ENCODE results near the gene NSD1.

The NSD1 gene

GRCh38 chr5:177099422-177100093 lies 34.0 kb upstream of the NSD1 start:
- Histone ChIP-seq H3K9me3 (ENCODE audit: low read length) (no peaks in the 10 kb centered on the region), H3K36me3 (ENCODE audit: insufficient read depth, low read length) (no peaks in the 10 kb centered on the region), H3K4me1 (ENCODE audit: insufficient read depth, low read length) (no peaks in the 10 kb centered on the region), H3K27ac (ENCODE audit: low read depth, low read length) (no peak overlapping the region), H3K27me3 (ENCODE audit: control insufficient read depth in 1 of 2, insufficient read depth in 2 of 2, low read length in 2 of 2) (no peaks in the 10 kb centered on the region), H3K9ac (ENCODE audit: low read length) (no peak overlapping the region), H3K4me3 (ENCODE audit: low read depth in 1 of 2, low read length in 2 of 2) (no peak overlapping the region)

DNA sequence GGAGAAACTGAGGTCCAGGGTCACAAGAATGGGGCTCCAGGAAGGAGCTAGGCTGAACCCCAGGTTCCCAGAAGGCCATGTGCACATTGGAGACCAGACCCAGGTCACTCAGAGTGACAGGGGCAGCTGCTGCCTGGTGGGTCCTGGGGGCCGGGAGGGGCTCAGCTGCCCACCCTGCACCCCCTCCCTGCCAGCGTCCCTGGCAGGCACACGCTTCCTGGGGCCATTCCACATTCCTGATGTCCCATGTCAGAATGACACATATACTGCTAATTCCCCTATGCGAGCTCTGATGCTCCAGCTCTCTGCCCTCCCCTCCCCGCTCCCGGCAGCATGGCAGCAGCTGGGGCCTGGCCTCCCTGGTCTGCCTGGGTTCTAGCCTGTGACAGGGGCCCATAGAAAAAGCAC lies 32.9 kb upstream of the NSD1 start:
- H3K27me3 ChIP-seq (ENCODE audit: control insufficient read depth in 1 of 2, insufficient read depth in 2 of 2, low read length in 2 of 2), result no peaks in the 10 kb centered on the region
- H3K36me3 ChIP-seq (ENCODE audit: insufficient read depth, low read length), result no peaks in the 10 kb centered on the region
- no peak overlapping the region for H3K9ac ChIP-seq (ENCODE audit: low read length)
- no peak overlapping the region for H3K4me3 ChIP-seq (ENCODE audit: low read depth in 1 of 2, low read length in 2 of 2)
- H3K9me3 ChIP-seq (ENCODE audit: low read length), result no peaks in the 10 kb centered on the region
- H3K4me1 ChIP-seq (ENCODE audit: insufficient read depth, low read length), result no peaks in the 10 kb centered on the region
- H3K27ac ChIP-seq (ENCODE audit: low read depth, low read length), result no peak overlapping the region

DNA sequence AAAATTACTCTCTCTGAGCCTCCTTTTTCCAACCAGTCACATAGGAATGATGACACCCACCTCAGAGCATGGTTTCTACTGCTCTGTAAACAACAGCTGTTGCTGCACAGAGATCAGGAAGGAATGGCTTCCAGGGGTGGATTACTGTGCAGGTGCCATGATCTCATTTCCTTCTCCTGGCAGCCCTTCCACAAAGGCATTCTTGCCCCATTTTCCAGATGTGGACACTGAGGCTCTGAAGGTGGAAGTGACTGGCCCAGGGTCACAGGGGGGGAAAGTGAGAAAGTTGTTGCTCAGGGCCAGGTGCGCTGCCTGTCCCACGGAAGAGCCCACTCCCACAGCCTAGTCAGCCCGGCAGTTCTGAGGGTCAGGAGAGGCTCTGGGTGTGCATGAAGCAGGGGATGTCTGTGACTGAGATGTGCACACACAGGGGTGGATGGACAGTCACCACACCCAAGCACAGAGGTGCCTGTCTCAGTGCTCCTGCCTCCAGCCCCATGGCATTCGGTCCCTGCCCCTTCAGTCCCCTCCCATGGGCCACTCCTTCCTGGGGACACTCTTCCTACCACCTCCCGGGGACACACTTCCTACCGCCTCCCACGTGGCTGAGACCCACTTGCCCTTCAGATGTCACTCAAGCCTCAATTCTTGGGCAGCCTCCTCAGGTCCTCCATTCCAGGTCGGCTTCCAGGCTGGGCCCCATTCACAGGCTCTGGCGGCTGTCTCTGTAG lies 29.9 kb upstream of the NSD1 start:
- Histone ChIP-seq H3K27me3 (ENCODE audit: control insufficient read depth in 1 of 2, insufficient read depth in 2 of 2, low read length in 2 of 2) (no peaks in the 10 kb centered on the region), H3K9ac (ENCODE audit: low read length) (no peak overlapping the region)

GRCh38 chr5:177105691-177106476 lies 27.7 kb upstream of the NSD1 start:
- Histone ChIP-seq H3K36me3 (ENCODE audit: insufficient read depth, low read length) (no peaks in the 10 kb centered on the region), H3K27ac (ENCODE audit: low read depth, low read length) (no peak overlapping the region), H3K4me3 (ENCODE audit: low read depth in 1 of 2, low read length in 2 of 2) (no peak overlapping the region), H3K4me1 (ENCODE audit: insufficient read depth, low read length) (no peaks in the 10 kb centered on the region), H3K27me3 (ENCODE audit: control insufficient read depth in 1 of 2, insufficient read depth in 2 of 2, low read length in 2 of 2) (no peaks in the 10 kb centered on the region), H3K9me3 (ENCODE audit: low read length) (no peaks in the 10 kb centered on the region), H3K9ac (ENCODE audit: low read length) (no peak overlapping the region)

More for the DNA sequence above, 29.9 kb upstream of the NSD1 start:
- no peak overlapping the region for H3K27ac ChIP-seq (ENCODE audit: low read depth, low read length)
- no peak overlapping the region for H3K4me3 ChIP-seq (ENCODE audit: low read depth in 1 of 2, low read length in 2 of 2)
- no peaks in the 10 kb centered on the region for H3K9me3 ChIP-seq (ENCODE audit: low read length)
- H3K4me1 ChIP-seq (ENCODE audit: insufficient read depth, low read length), result no peaks in the 10 kb centered on the region
- H3K36me3 ChIP-seq (ENCODE audit: insufficient read depth, low read length), result no peaks in the 10 kb centered on the region

DNA sequence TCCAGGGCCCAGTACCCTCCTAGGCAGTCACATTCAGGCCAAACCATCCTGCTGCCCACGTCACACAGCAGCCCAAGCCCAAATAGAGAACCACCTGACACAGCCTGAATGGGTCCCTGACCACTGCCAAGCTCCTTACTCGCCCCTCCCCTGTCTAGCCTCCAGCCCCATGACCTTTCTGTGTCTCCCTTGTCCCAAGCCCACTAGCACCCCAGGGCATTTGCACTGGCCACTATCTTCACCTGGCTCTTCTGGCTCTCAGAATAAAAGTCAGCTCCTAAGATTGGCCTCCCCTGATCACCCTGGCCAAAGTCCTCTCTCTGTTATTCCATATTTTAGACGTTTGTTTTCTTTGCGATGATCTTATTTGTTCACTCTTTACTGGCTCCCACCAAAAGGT lies 26.4 kb upstream of the NSD1 start:
- H3K27me3 ChIP-seq (ENCODE audit: control insufficient read depth in 1 of 2, insufficient read depth in 2 of 2, low read length in 2 of 2), result no peaks in the 10 kb centered on the region
- no peaks in the 10 kb centered on the region for H3K9me3 ChIP-seq (ENCODE audit: low read length)
- H3K9ac ChIP-seq (ENCODE audit: low read length), result no peak overlapping the region
- H3K36me3 ChIP-seq (ENCODE audit: insufficient read depth, low read length), result no peaks in the 10 kb centered on the region
- no peak overlapping the region for H3K4me3 ChIP-seq (ENCODE audit: low read depth in 1 of 2, low read length in 2 of 2)
- no peak overlapping the region for H3K27ac ChIP-seq (ENCODE audit: low read depth, low read length)
- H3K4me1 ChIP-seq (ENCODE audit: insufficient read depth, low read length), result peaks cover 6% of the 10 kb centered on the region

- Histone ChIP-seq H3K27ac (ENCODE audit: low read depth, low read length) (no peak overlapping the region), H3K27me3 (ENCODE audit: control insufficient read depth in 1 of 2, insufficient read depth in 2 of 2, low read length in 2 of 2) (no peaks in the 10 kb centered on the region), H3K36me3 (ENCODE audit: insufficient read depth, low read length) (no peaks in the 10 kb centered on the region), H3K9ac (ENCODE audit: low read length) (no peak overlapping the region), H3K4me1 (ENCODE audit: insufficient read depth, low read length) (peaks cover 13% of the 10 kb centered on the region), H3K4me3 (ENCODE audit: low read depth in 1 of 2, low read length in 2 of 2) (no peak overlapping the region), H3K9me3 (ENCODE audit: low read length) (no peaks in the 10 kb centered on the region)
Measured at GRCh38 chr5:177109810-177110209, 23.8 kb upstream of the NSD1 start.

DNA sequence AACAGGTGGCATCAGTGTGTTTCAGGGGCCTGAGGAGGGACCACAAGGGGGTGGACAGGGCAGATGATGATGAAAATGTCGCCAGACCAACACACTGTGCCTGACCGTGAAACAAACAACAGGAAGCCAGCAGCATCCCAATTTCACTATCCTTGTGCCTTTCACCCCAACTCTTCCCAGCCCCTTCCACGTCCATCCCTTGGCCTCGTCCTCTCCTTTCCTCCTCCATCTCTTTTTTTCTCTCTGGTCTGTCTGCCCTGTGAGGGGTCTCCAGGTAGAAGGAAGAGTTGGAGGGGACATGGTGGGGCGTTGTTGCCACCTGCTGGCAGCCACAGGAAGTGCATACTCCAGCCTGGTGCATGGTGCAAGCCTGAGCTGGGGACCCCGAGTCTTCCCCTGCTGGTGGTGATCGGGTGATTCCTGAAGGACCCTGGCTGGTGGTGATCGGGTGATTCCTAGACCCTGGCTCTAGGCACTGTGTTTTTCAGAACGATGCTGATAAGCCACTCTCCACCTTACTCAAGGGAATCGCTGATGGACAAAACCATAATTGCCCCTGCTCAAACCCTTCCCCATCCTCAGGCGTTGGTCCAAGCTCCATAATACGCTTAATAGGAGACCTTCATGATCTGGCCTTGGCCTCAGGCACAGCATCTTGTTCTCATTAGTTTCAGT lies 21.7 kb upstream of the NSD1 start:
- Histone ChIP-seq H3K4me3 (ENCODE audit: low read depth in 1 of 2, low read length in 2 of 2) (no peak overlapping the region), H3K9ac (ENCODE audit: low read length) (no peak overlapping the region), H3K27ac (ENCODE audit: low read depth, low read length) (no peak overlapping the region), H3K36me3 (ENCODE audit: insufficient read depth, low read length) (no peaks in the 10 kb centered on the region), H3K27me3 (ENCODE audit: control insufficient read depth in 1 of 2, insufficient read depth in 2 of 2, low read length in 2 of 2) (no peaks in the 10 kb centered on the region), H3K9me3 (ENCODE audit: low read length) (no peaks in the 10 kb centered on the region), H3K4me1 (ENCODE audit: insufficient read depth, low read length) (peaks cover 19% of the 10 kb centered on the region)

DNA sequence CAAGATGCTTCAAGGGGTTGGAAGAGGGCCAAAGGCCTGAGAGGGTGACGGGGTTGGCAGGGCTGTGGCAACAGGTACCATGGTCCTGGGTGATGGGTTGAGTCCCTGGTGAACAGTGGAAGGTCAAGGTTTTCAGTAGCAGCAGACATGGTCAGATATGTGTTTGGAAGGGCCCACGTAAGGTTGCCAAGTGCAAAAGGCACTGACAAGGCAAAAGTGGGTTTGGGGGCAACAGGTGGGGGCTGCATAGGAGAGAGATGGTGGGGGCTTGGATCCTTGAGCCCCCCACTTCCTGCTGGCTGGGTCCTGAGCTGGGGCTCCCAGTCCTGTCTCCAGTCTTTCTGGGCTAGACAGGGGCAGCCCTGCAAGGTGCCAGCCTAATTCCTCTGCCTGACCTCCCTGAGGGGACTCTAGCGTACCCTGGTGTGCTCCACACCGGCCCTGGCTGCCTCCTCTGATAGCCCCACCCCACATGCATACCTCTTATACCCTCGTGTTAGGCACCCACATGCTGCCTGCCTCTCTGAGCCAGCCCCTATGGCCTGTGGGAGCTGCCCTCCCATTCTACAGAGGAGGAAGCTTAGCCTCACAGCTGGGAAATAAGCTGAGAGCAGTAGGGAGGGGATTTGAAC lies 20.9 kb upstream of the NSD1 start:
- Histone ChIP-seq H3K4me3 (ENCODE audit: low read depth in 1 of 2, low read length in 2 of 2) (no peak overlapping the region), H3K9ac (ENCODE audit: low read length) (no peak overlapping the region)

DNA sequence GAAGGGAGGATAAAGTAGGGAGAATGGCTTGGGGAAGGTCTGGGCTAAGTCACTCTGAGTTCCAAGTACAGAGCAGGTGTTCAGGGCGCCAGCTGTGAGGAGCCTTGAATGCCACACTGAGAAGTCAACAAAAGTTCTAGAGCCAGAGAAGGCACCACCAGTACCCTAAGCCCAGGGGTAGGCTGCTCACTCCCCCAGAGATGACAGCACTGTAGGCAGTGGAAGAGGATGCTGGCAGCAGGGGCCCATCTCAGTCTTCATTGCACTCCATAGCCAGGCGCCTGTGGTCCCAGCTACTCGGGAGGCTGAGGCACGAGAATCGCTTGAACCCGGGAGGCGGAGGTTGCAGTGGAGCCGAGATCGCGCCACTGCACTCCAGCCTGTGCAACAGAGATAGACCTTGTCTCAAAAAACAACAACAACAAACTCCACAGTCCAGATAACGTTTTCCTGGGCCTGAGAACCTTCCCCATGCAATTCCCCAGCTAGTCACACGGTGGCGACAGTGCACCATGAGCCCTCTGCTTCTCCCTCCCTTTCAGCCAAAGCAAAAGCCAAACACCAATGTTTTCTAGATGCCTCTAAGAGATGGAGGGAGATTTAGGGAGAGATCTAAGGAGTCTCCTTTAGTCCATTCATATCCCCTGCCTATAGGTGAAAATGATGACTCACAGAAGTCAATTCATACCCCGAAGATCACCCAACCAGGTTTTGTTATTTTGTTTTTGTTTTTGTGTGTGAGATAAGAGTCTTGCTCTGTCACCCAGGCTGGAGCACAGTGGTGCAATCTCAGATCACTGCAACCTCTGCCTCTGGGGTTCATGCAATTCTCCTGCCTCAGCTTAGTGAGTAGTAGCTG lies 19.8 kb upstream of the NSD1 start:
- Histone ChIP-seq H3K36me3 (ENCODE audit: insufficient read depth, low read length) (no peaks in the 10 kb centered on the region), H3K9me3 (ENCODE audit: low read length) (no peaks in the 10 kb centered on the region), H3K27ac (ENCODE audit: low read depth, low read length) (no peak overlapping the region), H3K27me3 (ENCODE audit: control insufficient read depth in 1 of 2, insufficient read depth in 2 of 2, low read length in 2 of 2) (no peaks in the 10 kb centered on the region), H3K9ac (ENCODE audit: low read length) (no peak overlapping the region), H3K4me1 (ENCODE audit: insufficient read depth, low read length) (peaks cover 19% of the 10 kb centered on the region), H3K4me3 (ENCODE audit: low read depth in 1 of 2, low read length in 2 of 2) (no peak overlapping the region)

More for the DNA sequence above, 20.9 kb upstream of the NSD1 start:
- H3K27me3 ChIP-seq (ENCODE audit: control insufficient read depth in 1 of 2, insufficient read depth in 2 of 2, low read length in 2 of 2), result no peaks in the 10 kb centered on the region
- peaks cover 19% of the 10 kb centered on the region for H3K4me1 ChIP-seq (ENCODE audit: insufficient read depth, low read length)
- H3K9me3 ChIP-seq (ENCODE audit: low read length), result no peaks in the 10 kb centered on the region
- H3K27ac ChIP-seq (ENCODE audit: low read depth, low read length), result no peak overlapping the region
- H3K36me3 ChIP-seq (ENCODE audit: insufficient read depth, low read length), result no peaks in the 10 kb centered on the region

DNA sequence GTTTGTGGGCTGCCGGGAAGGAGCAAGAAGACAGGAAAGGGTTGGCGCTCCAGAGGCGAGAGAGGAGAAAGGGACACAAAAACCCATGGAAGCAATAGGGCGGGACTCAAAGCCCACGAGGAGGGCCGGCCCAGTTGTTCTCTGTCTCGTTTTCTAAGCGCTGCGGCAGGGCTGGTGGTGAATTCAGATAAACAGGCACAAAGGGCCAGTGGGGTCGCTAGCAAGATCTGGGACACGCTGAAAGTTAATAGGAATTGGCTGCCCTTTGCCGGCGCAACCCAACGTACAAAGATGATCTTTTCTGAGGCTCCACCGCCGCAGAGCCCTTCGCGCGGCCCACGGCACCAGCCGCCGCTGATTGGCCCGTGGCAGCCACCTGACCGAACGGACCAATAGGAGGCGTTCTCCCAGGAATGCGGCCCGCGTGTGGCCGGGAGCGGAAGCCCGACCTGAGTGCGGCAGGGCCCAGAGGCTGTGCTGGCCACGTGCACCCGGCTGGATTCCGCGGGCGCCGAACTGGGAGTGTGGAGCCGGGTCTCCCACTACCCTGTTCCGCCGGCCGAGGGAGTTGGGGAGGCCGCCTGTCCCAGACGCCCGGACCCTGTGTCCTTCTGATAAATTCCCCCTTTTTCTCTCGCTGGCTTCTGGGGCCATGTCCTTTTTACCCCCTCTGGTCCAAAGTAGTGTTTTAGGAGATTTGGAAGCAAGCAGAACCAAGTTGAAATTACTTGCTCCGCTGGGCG lies 16.8 kb upstream of the NSD1 start:
- H3K27ac ChIP-seq (ENCODE audit: low read depth, low read length), result peak overlapping the region; percentile 60
- peak overlapping the region; percentile 30 to 37 for H3K4me3 ChIP-seq (ENCODE audit: low read depth in 1 of 2, low read length in 2 of 2)
- no peak overlapping the region for H3K9ac ChIP-seq (ENCODE audit: low read length)
- no peaks in the 10 kb centered on the region for H3K27me3 ChIP-seq (ENCODE audit: control insufficient read depth in 1 of 2, insufficient read depth in 2 of 2, low read length in 2 of 2)
- no peaks in the 10 kb centered on the region for H3K36me3 ChIP-seq (ENCODE audit: insufficient read depth, low read length)
- peaks cover 16% of the 10 kb centered on the region for H3K4me1 ChIP-seq (ENCODE audit: insufficient read depth, low read length)
- no peaks in the 10 kb centered on the region for H3K9me3 ChIP-seq (ENCODE audit: low read length)
